Spinal cord (tissue), 10 donors: ENCODE results near the gene NFIX. TPM values are rescaled to one million over a fixed set of nuclear protein-coding genes. Genes with fewer than 3 reads are reported as not detected.

Source experiments
- DNase-seq, 6 donors: peaks; one replicate each; pipeline versions ENCODE4 v3.0.0 to v3.0.0-alpha.2; 2013 to 2015; ENCODE audit warnings: low spot score in 6 of 6, low read depth in 4 of 6
- H3K27ac ChIP-seq: one replicate; pipeline ENCODE4 v1.5.1; 2013; ENCODE audit warnings: low read depth, low read length, control low read depth
- H3K27me3 ChIP-seq: one replicate; pipeline ENCODE4 v1.6.1; 2013; ENCODE audit warnings: low read length; ENCODE audit not compliant: control insufficient read depth, insufficient read depth
- H3K36me3 ChIP-seq: one replicate; pipeline ENCODE4 v1.6.1; 2013; ENCODE audit warnings: low read length; ENCODE audit not compliant: control insufficient read depth, insufficient read depth
- H3K4me1 ChIP-seq: one replicate; pipeline ENCODE4 v1.6.1; 2013; ENCODE audit warnings: low read length; ENCODE audit not compliant: control insufficient read depth, insufficient read depth
- H3K4me3 ChIP-seq: one replicate; pipeline ENCODE4 v1.5.1; 2013; ENCODE audit warnings: low read depth, low read length, control low read depth
- H3K9me3 ChIP-seq: one replicate; pipeline ENCODE4 v1.6.1; 2013; ENCODE audit warnings: low read length; ENCODE audit not compliant: control insufficient read depth, insufficient read depth
- WGBS: methylation state at CpG from one replicate; pipeline ENCODE4 v1.1.5; 2013; ENCODE audit warnings: missing lambda C conversion rate; ENCODE audit not compliant: insufficient coverage; 5-methylcytosine and 5-hydroxymethylcytosine counted together
- polyA plus RNA-seq, 2 donors: library from polyadenylated mRNA; unstranded; fragments of 120-200 nt; gene quantifications; one replicate each; pipeline ENCODE4 v1.2.1, GENCODE V29; 2013; ENCODE audit not compliant: insufficient read length in 2 of 2
- total RNA-seq, 2 donors: library from RNA; depleted of rRNA in 1 of 2; stranded (reverse); fragments of 120-200 nt in 1 of 2; fragments of >200 nt in 1 of 2; gene quantifications; one replicate each; pipeline versions ENCODE4 v1.2.3 to v1.2.4, GENCODE V29; 2013 to 2014
- donor health status: healthy.

The NFIX gene
- total and polyA plus RNA-seq, 4 donors: 53.3 to 198 (median 118) TPM

- no peak overlapping the region for H3K4me3 ChIP-seq
- no peak for DNase-seq
- no peak overlapping the region for H3K27ac ChIP-seq
- H3K27me3 ChIP-seq: no peaks in the 10 kb centered on the region
- H3K36me3 ChIP-seq: peaks cover 55% of the 10 kb centered on the region
- 65% methylated on average over 9 of the region's 12 CpGs for WGBS
- peaks cover 3% of the 10 kb centered on the region for H3K4me1 ChIP-seq
- H3K9me3 ChIP-seq: no peaks in the 10 kb centered on the region
Measured at GRCh38 chr19:13133241-13133870, 138.1 kb downstream of the NFIX start.

- no peak for DNase-seq
- Histone ChIP-seq H3K27me3 (no peaks in the 10 kb centered on the region), H3K36me3 (peaks cover 60% of the 10 kb centered on the region), H3K4me3 (no peak overlapping the region), H3K27ac (no peak overlapping the region), H3K4me1 (no peaks in the 10 kb centered on the region), H3K9me3 (no peaks in the 10 kb centered on the region)
- WGBS: 92% methylated on average over 1 of the region's 3 CpGs
Measured at GRCh38 chr19:13134626-13135025, 139.4 kb downstream of the NFIX start.

- no peaks in the 10 kb centered on the region for H3K27me3 ChIP-seq
- DNase-seq: no peak
- H3K27ac ChIP-seq: no peak overlapping the region
- no peaks in the 10 kb centered on the region for H3K4me1 ChIP-seq
- H3K36me3 ChIP-seq: peaks cover 66% of the 10 kb centered on the region
- WGBS: 95% methylated on average over 60 of the region's 60 CpGs
- no peak overlapping the region for H3K4me3 ChIP-seq
- H3K9me3 ChIP-seq: no peaks in the 10 kb centered on the region
Measured at GRCh38 chr19:13135068-13136062, 140.1 kb downstream of the NFIX start.

DNA sequence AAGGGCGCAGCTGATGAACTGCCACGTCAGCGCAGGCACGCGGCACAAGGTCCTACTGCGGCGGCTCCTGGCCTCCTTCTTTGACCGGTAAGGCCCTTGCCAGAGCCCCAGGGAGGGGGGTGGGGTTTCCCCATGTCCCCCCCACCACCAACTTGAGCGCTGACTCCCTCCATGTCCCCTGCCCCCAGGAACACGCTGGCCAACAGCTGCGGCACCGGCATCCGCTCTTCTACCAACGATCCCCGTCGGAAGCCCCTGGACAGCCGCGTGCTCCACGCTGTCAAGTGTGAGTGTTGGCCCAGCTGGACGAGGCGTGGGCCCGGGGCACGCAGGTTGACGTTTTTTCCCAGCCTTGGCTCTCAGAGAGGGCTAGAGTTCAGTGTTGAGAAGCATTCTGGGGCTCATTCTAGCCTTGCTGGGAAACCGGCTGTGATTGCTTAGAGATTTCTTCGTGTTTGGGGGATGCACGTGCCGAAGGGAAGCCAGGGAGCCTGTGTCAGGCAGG lies 142.1 kb downstream of the NFIX start:
- Histone ChIP-seq H3K27me3 (no peaks in the 10 kb centered on the region), H3K36me3 (peaks cover 73% of the 10 kb centered on the region), H3K9me3 (no peaks in the 10 kb centered on the region), H3K4me1 (no peaks in the 10 kb centered on the region), H3K27ac (no peak overlapping the region), H3K4me3 (no peak overlapping the region)
- 91% methylated on average over 20 of the region's 28 CpGs for WGBS
- no peak for DNase-seq

- no peak overlapping the region for H3K27ac ChIP-seq
Measured at GRCh38 chr19:13138171-13138915, 143.1 kb downstream of the NFIX start.

DNA sequence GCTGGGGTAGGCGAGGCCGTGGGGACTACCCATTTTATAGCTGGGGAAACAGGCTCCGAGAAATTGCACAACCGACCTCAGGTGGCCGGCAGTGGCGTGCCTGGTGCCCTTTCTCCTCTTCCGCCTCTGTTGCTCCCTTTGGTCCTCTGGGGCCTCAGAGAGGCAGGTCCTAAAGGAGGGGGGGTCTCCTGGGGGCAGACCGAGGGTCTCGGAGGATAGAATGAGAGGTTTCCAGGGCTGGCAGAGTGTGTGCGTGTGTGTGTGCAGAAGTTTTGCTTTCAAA lies 143.6 kb downstream of the NFIX start:
- Histone ChIP-seq H3K4me3 (no peak overlapping the region), H3K4me1 (no peaks in the 10 kb centered on the region), H3K27me3 (no peaks in the 10 kb centered on the region), H3K9me3 (no peaks in the 10 kb centered on the region), H3K27ac (no peak overlapping the region), H3K36me3 (peaks cover 77% of the 10 kb centered on the region)
- 75% methylated on average over 9 of the region's 10 CpGs for WGBS
- no peak for DNase-seq

More at GRCh38 chr19:13138171-13138915, 143.1 kb downstream of the NFIX start:
- H3K36me3 ChIP-seq: peaks cover 77% of the 10 kb centered on the region
- no peak for DNase-seq
- H3K4me3 ChIP-seq: no peak overlapping the region
- H3K27me3 ChIP-seq: no peaks in the 10 kb centered on the region
- H3K9me3 ChIP-seq: no peaks in the 10 kb centered on the region
- 91% methylated on average over 35 of the region's 40 CpGs for WGBS
- no peaks in the 10 kb centered on the region for H3K4me1 ChIP-seq

DNA sequence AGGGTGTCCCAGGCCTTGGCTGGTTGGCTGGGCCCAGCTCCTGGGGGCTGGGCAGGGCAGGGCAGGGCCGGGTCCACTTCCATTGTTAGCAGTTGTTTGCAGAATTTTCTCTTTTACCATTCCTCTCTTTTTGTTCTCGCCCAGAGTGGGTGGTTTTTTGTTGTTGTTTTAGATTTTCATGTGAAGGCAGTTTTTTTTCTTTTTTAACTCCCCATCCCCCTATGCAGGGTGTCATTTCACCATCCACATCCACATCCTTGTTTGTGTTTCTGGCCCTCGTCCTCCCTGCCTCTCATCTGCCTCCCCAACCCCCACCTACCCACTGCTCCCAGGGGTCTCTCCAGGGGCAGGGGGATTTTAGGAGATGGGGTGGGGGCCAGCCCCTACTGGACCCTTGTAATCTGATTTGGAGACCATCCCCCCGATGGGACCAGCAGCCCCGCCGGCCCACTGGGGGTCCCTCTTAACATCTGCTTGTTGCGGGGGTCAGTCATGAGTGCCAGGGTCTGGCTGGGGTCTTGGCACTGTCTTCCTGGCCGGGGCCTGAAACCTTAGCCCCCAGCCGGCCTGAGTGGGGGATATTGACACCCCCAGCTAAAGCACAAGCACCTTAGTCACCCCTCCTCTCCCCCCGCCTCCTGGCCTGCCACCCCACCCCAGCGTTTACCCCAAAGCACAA lies 144.5 kb downstream of the NFIX start:
- H3K4me1 ChIP-seq: no peaks in the 10 kb centered on the region
- no peak overlapping the region for H3K27ac ChIP-seq
- H3K4me3 ChIP-seq: no peak overlapping the region
- H3K27me3 ChIP-seq: no peaks in the 10 kb centered on the region
- H3K9me3 ChIP-seq: no peaks in the 10 kb centered on the region
- H3K36me3 ChIP-seq: peaks cover 79% of the 10 kb centered on the region
- DNase-seq: no peak
- WGBS: no CpG with 5 or more reads among the region's 11 CpGs

GRCh38 chr19:13146763-13147563 lies 151.7 kb downstream of the NFIX start:
- peaks cover 26% of the 10 kb centered on the region for H3K4me1 ChIP-seq
- no peak overlapping the region for H3K4me3 ChIP-seq
- no peaks in the 10 kb centered on the region for H3K27me3 ChIP-seq
- DNase-seq: no peak
- no peaks in the 10 kb centered on the region for H3K9me3 ChIP-seq
- H3K27ac ChIP-seq: no peak overlapping the region
- WGBS: 72% methylated on average over 3 of the region's 16 CpGs
- H3K36me3 ChIP-seq: peaks cover 36% of the 10 kb centered on the region
